ENCODE data around the gene OSTM1.

DNA sequence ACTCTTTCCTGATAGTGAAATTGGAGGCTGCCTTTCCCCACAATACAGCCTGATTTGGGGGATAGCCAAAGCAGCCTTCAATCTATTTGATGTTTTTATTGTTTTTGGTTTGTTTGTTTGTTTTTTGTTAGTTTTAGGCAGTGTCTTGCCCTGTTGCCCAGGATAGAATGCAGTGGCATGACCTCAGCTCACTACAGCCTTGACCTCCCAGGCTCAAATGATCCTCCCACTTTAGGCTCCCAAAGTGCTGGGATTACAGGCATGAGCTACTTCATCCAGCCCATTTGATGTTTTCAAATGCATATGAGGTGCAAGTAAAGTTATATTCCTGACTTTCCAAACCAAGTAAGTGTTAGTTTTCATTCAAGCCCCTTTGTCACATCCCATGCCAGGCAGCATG, 75.2 kb downstream of the OSTM1 start:
- TF ChIP-seq, protein P1, sequence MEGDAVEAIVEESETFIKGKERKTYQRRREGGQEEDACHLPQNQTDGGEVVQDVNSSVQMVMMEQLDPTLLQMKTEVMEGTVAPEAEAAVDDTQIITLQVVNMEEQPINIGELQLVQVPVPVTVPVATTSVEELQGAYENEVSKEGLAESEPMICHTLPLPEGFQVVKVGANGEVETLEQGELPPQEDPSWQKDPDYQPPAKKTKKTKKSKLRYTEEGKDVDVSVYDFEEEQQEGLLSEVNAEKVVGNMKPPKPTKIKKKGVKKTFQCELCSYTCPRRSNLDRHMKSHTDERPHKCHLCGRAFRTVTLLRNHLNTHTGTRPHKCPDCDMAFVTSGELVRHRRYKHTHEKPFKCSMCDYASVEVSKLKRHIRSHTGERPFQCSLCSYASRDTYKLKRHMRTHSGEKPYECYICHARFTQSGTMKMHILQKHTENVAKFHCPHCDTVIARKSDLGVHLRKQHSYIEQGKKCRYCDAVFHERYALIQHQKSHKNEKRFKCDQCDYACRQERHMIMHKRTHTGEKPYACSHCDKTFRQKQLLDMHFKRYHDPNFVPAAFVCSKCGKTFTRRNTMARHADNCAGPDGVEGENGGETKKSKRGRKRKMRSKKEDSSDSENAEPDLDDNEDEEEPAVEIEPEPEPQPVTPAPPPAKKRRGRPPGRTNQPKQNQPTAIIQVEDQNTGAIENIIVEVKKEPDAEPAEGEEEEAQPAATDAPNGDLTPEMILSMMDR (IDR thresholded peaks at IDR 0.05): no peak
- TF ChIP-seq POLR2AphosphoS5 (IDR thresholded peaks at IDR 0.05) (no peak), POLR2A (IDR thresholded peaks at IDR 0.05) (no peak), EP300 (IDR thresholded peaks at IDR 0.05; ENCODE audit: low read depth) (no peak)

Data from transverse colon (tissue), 4 donors.